Astrocyte (in vitro differentiated cells and primary cell): ENCODE data around the gene TAS1R1. TPM values are rescaled to one million over a fixed set of nuclear protein-coding genes. Genes with fewer than 3 reads are reported as not detected.
A peak's percentile ranks its signal among the peaks of the same experiment; 100 is the strongest.

Experiments
- DNase-seq: peaks from one replicate; pipeline ENCODE4 v3.0.0-alpha.2; 2010; ENCODE audit warnings: low read depth
- FAIRE-seq: peaks from 2 replicates; lab custom pipeline; 2011; peaks lifted over from hg19 to GRCh38; lab: Jason Lieb, UNC
- H2AFZ ChIP-seq: 2 replicates; pipeline ENCODE4 v1.6.0; 2012; ENCODE audit warnings: low read depth, low read length, inconsistent platforms
- H3K27ac ChIP-seq: 2 replicates; pipeline ENCODE4 v1.5.1; 2011; ENCODE audit warnings: low read depth, low read length, inconsistent platforms
- H3K27me3 ChIP-seq: 2 replicates; pipeline ENCODE4 v1.6.0; 2011; ENCODE audit warnings: low read length, inconsistent platforms; ENCODE audit not compliant: insufficient read depth
- H3K36me3 ChIP-seq: 2 replicates; pipeline ENCODE4 v1.5.1; 2011; ENCODE audit warnings: low read length, inconsistent platforms; ENCODE audit not compliant: insufficient read depth
- H3K4me1 ChIP-seq: 2 replicates; pipeline ENCODE4 v1.5.1; 2011; ENCODE audit warnings: low read length, inconsistent platforms; ENCODE audit not compliant: insufficient read depth
- H3K4me2 ChIP-seq: 2 replicates; pipeline ENCODE4 v1.6.0; 2012; ENCODE audit warnings: low read length, inconsistent platforms
- H3K4me3 ChIP-seq: 2 replicates; pipeline ENCODE4 v1.5.1; 2011; ENCODE audit warnings: low read depth, mild to moderate bottlenecking, low read length, inconsistent platforms; ENCODE audit not compliant: insufficient read depth
- H3K79me2 ChIP-seq: 2 replicates; pipeline ENCODE4 v1.6.0; 2012; ENCODE audit warnings: mild to moderate bottlenecking, low read length, inconsistent platforms; ENCODE audit not compliant: insufficient read depth
- H3K9ac ChIP-seq: 2 replicates; pipeline ENCODE4 v1.6.0; 2012; ENCODE audit warnings: mild to moderate bottlenecking, low read length, inconsistent platforms
- H3K9me3 ChIP-seq: 2 replicates; pipeline ENCODE4 v1.5.1; 2012; ENCODE audit warnings: low read depth, mild to moderate bottlenecking, low read length, inconsistent platforms; ENCODE audit not compliant: insufficient read depth
- H4K20me1 ChIP-seq: 2 replicates; pipeline ENCODE4 v1.6.0; 2012; ENCODE audit warnings: low read length, inconsistent platforms; ENCODE audit not compliant: insufficient read depth
- H3K27ac Mint-ChIP-seq: one replicate; pipeline ENCODE4 v1.8.0; 2021; ENCODE audit warnings: mild to moderate bottlenecking, mixed read lengths; ENCODE audit not compliant: unreplicated experiment
- H3K27me3 Mint-ChIP-seq: one replicate; pipeline ENCODE4 v1.8.0; 2021; ENCODE audit warnings: low read depth, mixed read lengths; ENCODE audit not compliant: unreplicated experiment
- H3K36me3 Mint-ChIP-seq: one replicate; pipeline ENCODE4 v1.8.0; 2021; ENCODE audit warnings: low read depth, mixed read lengths; ENCODE audit not compliant: unreplicated experiment
- H3K4me1 Mint-ChIP-seq: one replicate; pipeline ENCODE4 v1.8.0; 2021; ENCODE audit warnings: low read depth, mixed read lengths; ENCODE audit not compliant: unreplicated experiment
- H3K4me3 Mint-ChIP-seq: one replicate; pipeline ENCODE4 v1.8.0; 2021; ENCODE audit warnings: mild to moderate bottlenecking, moderate library complexity, mixed read lengths; ENCODE audit not compliant: unreplicated experiment
- H3K9me3 Mint-ChIP-seq: one replicate; pipeline ENCODE4 v1.8.0; 2021; ENCODE audit warnings: mild to moderate bottlenecking, mixed read lengths; ENCODE audit not compliant: unreplicated experiment
- EZH2 ChIP-seq: IDR thresholded peaks from 2 replicates; pipeline ENCODE4 v1.6.1; 2012; ENCODE audit warnings: mild to moderate bottlenecking, low read length, inconsistent platforms; ENCODE audit not compliant: insufficient read depth
- total RNA-seq: library from RNA; stranded (reverse); gene quantifications from 2 replicates; pipeline ENCODE4 v1.2.1, GENCODE V29; 2021
- TF ChIP-seq, protein P1 (sequence below): IDR thresholded peaks from 2 replicates; pipeline ENCODE4 v1.5.1; 2011; ENCODE audit warnings: low read depth, mild to moderate bottlenecking, inconsistent platforms, low read length, moderate library complexity; ENCODE audit not compliant: insufficient read depth

TAS1R1 gene
- total RNA-seq, 1 donor from 2014 or later = not detected

DNA sequence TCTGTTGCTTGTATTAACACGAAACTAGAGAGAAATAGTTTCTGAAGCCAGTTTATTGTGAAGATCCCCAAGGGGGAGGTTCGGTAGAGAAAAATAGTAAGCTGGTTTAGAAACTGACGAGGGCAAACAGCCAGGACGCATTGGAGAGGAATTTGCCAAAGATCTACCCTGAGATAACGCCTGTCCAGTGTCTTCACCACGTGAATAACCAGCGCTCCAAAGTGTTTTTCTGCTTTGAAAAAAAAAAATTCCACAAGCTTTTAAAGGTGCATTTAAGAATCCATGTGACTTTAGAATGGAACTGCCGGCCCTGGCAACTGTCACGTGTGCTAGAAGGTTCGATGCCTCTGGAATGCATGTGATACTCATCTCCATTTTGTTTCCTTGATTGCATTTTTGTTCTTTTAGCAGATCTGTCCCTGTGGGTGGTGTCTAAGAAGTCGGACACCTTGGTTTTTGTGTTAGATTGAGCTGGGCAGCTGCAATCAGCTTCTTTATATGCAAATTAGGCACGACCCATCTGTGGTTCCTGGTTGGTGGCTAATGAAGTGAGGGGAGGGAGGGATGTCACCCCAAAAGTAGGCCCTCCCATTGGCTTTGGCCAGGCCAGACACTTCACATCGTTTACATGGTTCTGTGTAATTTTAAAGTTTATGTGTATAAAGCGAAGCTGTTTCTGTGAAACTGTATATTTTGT, 68.3 kb downstream of the TAS1R1 start:
- peaks cover 79% of the 10 kb centered on the region for H4K20me1 ChIP-seq
- no peak overlapping the region for H3K9ac ChIP-seq
- H3K4me1 ChIP-seq = peaks cover 10% of the 10 kb centered on the region
- Mint-ChIP-seq H3K27ac (peak overlapping the region; percentile 29), H3K4me3 (no peak overlapping the region), H3K4me1 (peaks cover 4% of the 10 kb centered on the region), H3K36me3 (peaks cover 17% of the 10 kb centered on the region), H3K27me3 (no peaks in the 10 kb centered on the region), H3K9me3 (no peaks in the 10 kb centered on the region)
- FAIRE-seq (no peak), DNase-seq (no peak)
- no peak overlapping the region for H3K27ac ChIP-seq
- no peaks in the 10 kb centered on the region for H3K9me3 ChIP-seq
- TF ChIP-seq, protein P1, sequence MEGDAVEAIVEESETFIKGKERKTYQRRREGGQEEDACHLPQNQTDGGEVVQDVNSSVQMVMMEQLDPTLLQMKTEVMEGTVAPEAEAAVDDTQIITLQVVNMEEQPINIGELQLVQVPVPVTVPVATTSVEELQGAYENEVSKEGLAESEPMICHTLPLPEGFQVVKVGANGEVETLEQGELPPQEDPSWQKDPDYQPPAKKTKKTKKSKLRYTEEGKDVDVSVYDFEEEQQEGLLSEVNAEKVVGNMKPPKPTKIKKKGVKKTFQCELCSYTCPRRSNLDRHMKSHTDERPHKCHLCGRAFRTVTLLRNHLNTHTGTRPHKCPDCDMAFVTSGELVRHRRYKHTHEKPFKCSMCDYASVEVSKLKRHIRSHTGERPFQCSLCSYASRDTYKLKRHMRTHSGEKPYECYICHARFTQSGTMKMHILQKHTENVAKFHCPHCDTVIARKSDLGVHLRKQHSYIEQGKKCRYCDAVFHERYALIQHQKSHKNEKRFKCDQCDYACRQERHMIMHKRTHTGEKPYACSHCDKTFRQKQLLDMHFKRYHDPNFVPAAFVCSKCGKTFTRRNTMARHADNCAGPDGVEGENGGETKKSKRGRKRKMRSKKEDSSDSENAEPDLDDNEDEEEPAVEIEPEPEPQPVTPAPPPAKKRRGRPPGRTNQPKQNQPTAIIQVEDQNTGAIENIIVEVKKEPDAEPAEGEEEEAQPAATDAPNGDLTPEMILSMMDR = no peak
- TF ChIP-seq EZH2 = no peak
- peaks cover 19% of the 10 kb centered on the region for H3K36me3 ChIP-seq
- no peak overlapping the region for H2AFZ ChIP-seq
- no peak overlapping the region for H3K4me2 ChIP-seq
- peaks cover 78% of the 10 kb centered on the region for H3K79me2 ChIP-seq
- no peaks in the 10 kb centered on the region for H3K27me3 ChIP-seq
- no peak overlapping the region for H3K4me3 ChIP-seq

DNA sequence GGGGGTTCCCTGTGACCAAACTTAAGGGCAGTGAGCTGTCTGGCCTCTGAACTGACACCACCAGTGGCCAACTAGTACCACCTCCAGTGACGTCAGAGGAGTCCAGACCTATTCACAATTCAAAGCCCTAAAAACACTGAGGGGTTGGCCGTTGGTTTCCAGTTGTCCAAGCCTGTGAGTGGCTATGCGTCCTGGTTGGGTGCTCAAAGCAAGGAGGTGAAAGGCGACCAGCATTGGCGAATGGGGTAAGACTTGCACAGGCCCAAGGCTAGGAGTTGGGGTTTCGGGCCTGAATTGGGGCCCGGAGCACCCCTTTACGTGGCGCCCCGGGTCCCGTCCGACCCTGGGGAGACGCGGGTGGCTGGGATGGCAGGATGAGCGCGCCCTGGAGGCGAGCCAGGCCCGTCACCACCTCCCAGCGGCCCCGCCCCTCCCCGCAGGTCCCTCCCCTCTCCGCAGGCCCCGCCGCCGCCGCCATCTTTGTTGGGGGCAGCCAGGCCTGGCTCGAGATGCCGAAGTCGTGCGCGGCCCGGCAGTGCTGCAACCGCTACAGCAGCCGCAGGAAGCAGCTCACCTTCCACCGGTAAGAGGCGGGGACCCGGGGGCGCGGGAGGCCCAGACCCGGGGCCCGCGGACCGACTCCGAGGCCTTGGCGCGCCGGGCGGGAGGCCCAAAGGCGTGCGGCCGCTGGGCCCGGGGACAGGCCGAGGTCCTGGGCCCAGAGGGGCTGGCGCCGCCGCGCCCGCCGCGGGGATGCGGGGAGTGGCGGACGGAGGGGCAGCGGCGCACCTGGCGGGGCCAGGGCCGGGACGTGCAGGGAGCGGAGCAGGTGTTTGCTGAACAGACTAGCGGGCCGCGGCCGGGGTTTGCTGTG, 69.8 kb downstream of the TAS1R1 start, which contains the start of gene THAP3:
THAP3 (plus strand) TSS at position 159 of the 874 bp plus-strand sequence; CDS start at position 510, 351 bp downstream.
- H3K79me2 ChIP-seq = peaks cover 67% of the 10 kb centered on the region
- no peaks in the 10 kb centered on the region for H3K9me3 ChIP-seq
- no peaks in the 10 kb centered on the region for H3K27me3 ChIP-seq
- Mint-ChIP-seq H3K9me3 (no peaks in the 10 kb centered on the region), H3K27ac (peak within 1 kb of the TSS; percentile 84), H3K4me1 (peaks cover 4% of the 10 kb centered on the region), H3K27me3 (no peaks in the 10 kb centered on the region), H3K36me3 (peaks cover 21% of the 10 kb centered on the region), H3K4me3 (peak within 1 kb of the TSS; percentile 89)
- FAIRE-seq (no peak), DNase-seq (peak; percentile 86)
- peaks cover 72% of the 10 kb centered on the region for H4K20me1 ChIP-seq
- H3K4me1 ChIP-seq = peaks cover 10% of the 10 kb centered on the region
- TF ChIP-seq, protein P1 = no peak
- no peak for TF ChIP-seq EZH2
- peak within 1 kb of the TSS; percentile 83 for H3K4me3 ChIP-seq
- peaks cover 18% of the 10 kb centered on the region for H3K36me3 ChIP-seq
- peak within 1 kb of the TSS; percentile 55 for H3K27ac ChIP-seq
- H3K4me2 ChIP-seq = peak within 1 kb of the TSS; percentile 98
- H3K9ac ChIP-seq = peak within 1 kb of the TSS; percentile 87
- peak within 1 kb of the TSS; percentile 67 for H2AFZ ChIP-seq
